Brain microvascular endothelial cell (primary cell): ENCODE measurements around the gene NDUFV1.
A peak's percentile ranks its signal among the peaks of the same experiment; 100 is the strongest.

ENCODE experiments used
- DNase-seq: peaks from one replicate; pipeline ENCODE4 v3.0.0-alpha.2; 2020
- H3K27ac ChIP-seq: fragments of 250-450 bp; sonication (Bioruptor Pico); 2 replicates; pipeline ENCODE4 v1.5.1; 2020; ENCODE audit warnings: mild to moderate bottlenecking, moderate library complexity
- H3K27me3 ChIP-seq: fragments of 250-450 bp; sonication (Bioruptor Pico); replicated peaks from 2 replicates; pipeline ENCODE4 v1.5.1; 2020; ENCODE audit warnings: mild to moderate bottlenecking
- H3K36me3 ChIP-seq: fragments of 250-450 bp; sonication (Bioruptor Pico); replicated peaks from 2 replicates; pipeline ENCODE4 v1.5.1; 2020; ENCODE audit warnings: mild to moderate bottlenecking
- H3K4me3 ChIP-seq: 2 replicates; pipeline ENCODE4 v1.5.1; 2011; ENCODE audit warnings: low read depth, mild to moderate bottlenecking, control low read depth, low read length, moderate library complexity
- CTCF ChIP-seq: IDR thresholded peaks from 2 replicates; pipeline ENCODE4 v1.5.1; 2011; ENCODE audit warnings: low read depth, mild to moderate bottlenecking, moderate library complexity, low read length, control low read depth, inconsistent platforms; ENCODE audit errors: missing control alignments
- in situ Hi-C: cut with HindIII; loops from 2 replicates; pipeline ENCODE4 v1.10.0; 2017; ENCODE audit warnings: low sequenced_read_pairs, low pct_ligation_motif_present

NDUFV1 gene

GRCh38 chr11:67607507-67607906 lies 771 bp downstream of the NDUFV1 start:
- H3K27ac ChIP-seq, result no peak overlapping the region
- peaks cover 6% of the 10 kb centered on the region for H3K36me3 ChIP-seq
- no peak for DNase-seq
- peak overlapping the region; percentile 89 for H3K4me3 ChIP-seq
- H3K27me3 ChIP-seq, result no peaks in the 10 kb centered on the region
- no peak for TF ChIP-seq CTCF
- in situ Hi-C loops, result no loop called here

- Histone ChIP-seq H3K27me3 (no peaks in the 10 kb centered on the region), H3K36me3 (peaks cover 6% of the 10 kb centered on the region), H3K27ac (no peak overlapping the region), H3K4me3 (no peak overlapping the region)
- in situ Hi-C loops, result no loop called here
- no peak for DNase-seq
- TF ChIP-seq CTCF, result no peak
Observed at GRCh38 chr11:67608486-67608885, 1.8 kb downstream of the NDUFV1 start.

GRCh38 chr11:67609316-67609715 lies 2.6 kb downstream of the NDUFV1 start:
- in situ Hi-C loops, result no loop called here
- Histone ChIP-seq H3K4me3 (no peak overlapping the region), H3K27me3 (no peaks in the 10 kb centered on the region), H3K27ac (no peak overlapping the region), H3K36me3 (peaks cover 6% of the 10 kb centered on the region)
- DNase-seq, result no peak
- no peak for TF ChIP-seq CTCF

GRCh38 chr11:67610302-67610868 lies 3.6 kb downstream of the NDUFV1 start:
- no peak for DNase-seq
- Histone ChIP-seq H3K27ac (no peak overlapping the region), H3K4me3 (no peak overlapping the region), H3K27me3 (no peaks in the 10 kb centered on the region), H3K36me3 (peaks cover 6% of the 10 kb centered on the region)
- no peak for TF ChIP-seq CTCF
- in situ Hi-C loops, result no loop called here

GRCh38 chr11:67611165-67611564 lies 4.4 kb downstream of the NDUFV1 start:
- no peak overlapping the region for H3K4me3 ChIP-seq
- no peak for TF ChIP-seq CTCF
- in situ Hi-C loops, result no loop called here
- H3K27me3 ChIP-seq, result peaks cover 5% of the 10 kb centered on the region
- peaks cover 6% of the 10 kb centered on the region for H3K36me3 ChIP-seq
- no peak overlapping the region for H3K27ac ChIP-seq
- DNase-seq, result no peak
